ENCODE measurements around the gene LCT.

LCT gene

GRCh38 chr2:135797497-135798274 is 39.3 kb downstream of the LCT start (continued):
- TF ChIP-seq, protein P1, sequence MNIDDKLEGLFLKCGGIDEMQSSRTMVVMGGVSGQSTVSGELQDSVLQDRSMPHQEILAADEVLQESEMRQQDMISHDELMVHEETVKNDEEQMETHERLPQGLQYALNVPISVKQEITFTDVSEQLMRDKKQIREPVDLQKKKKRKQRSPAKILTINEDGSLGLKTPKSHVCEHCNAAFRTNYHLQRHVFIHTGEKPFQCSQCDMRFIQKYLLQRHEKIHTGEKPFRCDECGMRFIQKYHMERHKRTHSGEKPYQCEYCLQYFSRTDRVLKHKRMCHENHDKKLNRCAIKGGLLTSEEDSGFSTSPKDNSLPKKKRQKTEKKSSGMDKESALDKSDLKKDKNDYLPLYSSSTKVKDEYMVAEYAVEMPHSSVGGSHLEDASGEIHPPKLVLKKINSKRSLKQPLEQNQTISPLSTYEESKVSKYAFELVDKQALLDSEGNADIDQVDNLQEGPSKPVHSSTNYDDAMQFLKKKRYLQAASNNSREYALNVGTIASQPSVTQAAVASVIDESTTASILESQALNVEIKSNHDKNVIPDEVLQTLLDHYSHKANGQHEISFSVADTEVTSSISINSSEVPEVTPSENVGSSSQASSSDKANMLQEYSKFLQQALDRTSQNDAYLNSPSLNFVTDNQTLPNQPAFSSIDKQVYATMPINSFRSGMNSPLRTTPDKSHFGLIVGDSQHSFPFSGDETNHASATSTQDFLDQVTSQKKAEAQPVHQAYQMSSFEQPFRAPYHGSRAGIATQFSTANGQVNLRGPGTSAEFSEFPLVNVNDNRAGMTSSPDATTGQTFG (tag by site-specific recombination; IDR thresholded peaks at IDR 0.05; ENCODE audit: borderline replicate concordance): no peak
- TF ChIP-seq, protein P2, sequence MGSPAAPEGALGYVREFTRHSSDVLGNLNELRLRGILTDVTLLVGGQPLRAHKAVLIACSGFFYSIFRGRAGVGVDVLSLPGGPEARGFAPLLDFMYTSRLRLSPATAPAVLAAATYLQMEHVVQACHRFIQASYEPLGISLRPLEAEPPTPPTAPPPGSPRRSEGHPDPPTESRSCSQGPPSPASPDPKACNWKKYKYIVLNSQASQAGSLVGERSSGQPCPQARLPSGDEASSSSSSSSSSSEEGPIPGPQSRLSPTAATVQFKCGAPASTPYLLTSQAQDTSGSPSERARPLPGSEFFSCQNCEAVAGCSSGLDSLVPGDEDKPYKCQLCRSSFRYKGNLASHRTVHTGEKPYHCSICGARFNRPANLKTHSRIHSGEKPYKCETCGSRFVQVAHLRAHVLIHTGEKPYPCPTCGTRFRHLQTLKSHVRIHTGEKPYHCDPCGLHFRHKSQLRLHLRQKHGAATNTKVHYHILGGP (tag by site-specific recombination; IDR thresholded peaks at IDR 0.05): no peak
- TF ChIP-seq ZNF404 (tag by site-specific recombination; IDR thresholded peaks at IDR 0.05) (no peak), ZNF302 (tag by site-specific recombination; IDR thresholded peaks at IDR 0.05; ENCODE audit: low read depth) (no peak), ZNF184 (tag by site-specific recombination; IDR thresholded peaks at IDR 0.05) (no peak), ZNF660 (tag by site-specific recombination; IDR thresholded peaks at IDR 0.05) (no peak), ZNF768 (tag by site-specific recombination; IDR thresholded peaks at IDR 0.05) (no peak), EGR2 (tag by site-specific recombination; IDR thresholded peaks at IDR 0.05; ENCODE audit: low read depth) (peak; percentile 26; the same call in 1 of the 2 replicates), ZNF362 (tag by site-specific recombination; IDR thresholded peaks at IDR 0.05) (no peak), ZNF837 (tag by site-specific recombination; IDR thresholded peaks at IDR 0.05) (no peak), ZNF560 (tag by site-specific recombination; IDR thresholded peaks at IDR 0.05; ENCODE audit: borderline replicate concordance) (no peak), ZSCAN18 (tag by site-specific recombination; IDR thresholded peaks at IDR 0.05) (no peak), ZNF121 (tag by site-specific recombination; IDR thresholded peaks at IDR 0.05) (no peak), SALL2 (tag by site-specific recombination; IDR thresholded peaks at IDR 0.05; ENCODE audit: borderline replicate concordance) (no peak), ZNF571 (tag by site-specific recombination; IDR thresholded peaks at IDR 0.05) (no peak), ZNF324 (tag by site-specific recombination; IDR thresholded peaks at IDR 0.05) (0 out of 2 replicates have a peak, but pooled peaks have one; percentile 32), ZFHX2 (tag by site-specific recombination; conservative IDR thresholded peaks at IDR 0.05) (peak; percentile 59), ZNF114 (tag by site-specific recombination; IDR thresholded peaks at IDR 0.05) (no peak), ZNF488 (tag by site-specific recombination; IDR thresholded peaks at IDR 0.05) (no peak), CTCF (tag by site-specific recombination; IDR thresholded peaks at IDR 0.05) (peak; percentile 74), ZBTB44 (tag by site-specific recombination; IDR thresholded peaks at IDR 0.05) (no peak), ZNF624 (tag by site-specific recombination; IDR thresholded peaks at IDR 0.05) (no peak), MZF1 (tag by site-specific recombination; IDR thresholded peaks at IDR 0.05; ENCODE audit: borderline replicate concordance) (no peak), SCRT2 (tag by site-specific recombination; IDR thresholded peaks at IDR 0.05) (0 out of 2 replicates have a peak, but pooled peaks have one; percentile 15), ZNF394 (tag by site-specific recombination; IDR thresholded peaks at IDR 0.05; ENCODE audit: borderline replicate concordance) (peak; percentile 49; the same call in 1 of the 2 replicates), ZNF214 (tag by site-specific recombination; IDR thresholded peaks at IDR 0.05; ENCODE audit: borderline replicate concordance) (no peak), ZNF473 (tag by site-specific recombination; IDR thresholded peaks at IDR 0.05) (no peak)
- TF ChIP-seq, protein P3, sequence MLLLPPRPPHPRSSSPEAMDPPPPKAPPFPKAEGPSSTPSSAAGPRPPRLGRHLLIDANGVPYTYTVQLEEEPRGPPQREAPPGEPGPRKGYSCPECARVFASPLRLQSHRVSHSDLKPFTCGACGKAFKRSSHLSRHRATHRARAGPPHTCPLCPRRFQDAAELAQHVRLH (tag by site-specific recombination; IDR thresholded peaks at IDR 0.05): no peak
